Measurements from ENCODE around the gene GPR78.
"Not testable (repeated sequence)": the region's sequence is repeated elsewhere in the genome, so short reads cannot be mapped to it uniquely, and the experiment has no call there.

GPR78 gene

GRCh38 chr4:8568068-8568668 is 12.0 kb upstream of the GPR78 start:
- H3K4me3 Mint-ChIP-seq, result no peak overlapping the region
- H3K27ac Mint-ChIP-seq, result no peak overlapping the region
- H3K36me3 Mint-ChIP-seq (ENCODE audit: low read depth), result no peaks in the 10 kb centered on the region
- H3K9me3 Mint-ChIP-seq, result no peaks in the 10 kb centered on the region
- ATAC-seq (no peak), DNase-seq (no peak)
- peaks cover 4% of the 10 kb centered on the region for H3K27me3 Mint-ChIP-seq
- no peaks in the 10 kb centered on the region for H3K4me1 Mint-ChIP-seq

GRCh38 chr4:8570201-8570600 is 10.0 kb upstream of the GPR78 start:
- no peak for ATAC-seq
- H3K27ac Mint-ChIP-seq, result no peak overlapping the region
- DNase-seq, result no peak
- H3K36me3 Mint-ChIP-seq (ENCODE audit: low read depth), result no peaks in the 10 kb centered on the region
- no peak overlapping the region for H3K4me3 Mint-ChIP-seq
- H3K9me3 Mint-ChIP-seq, result no peaks in the 10 kb centered on the region
- no peaks in the 10 kb centered on the region for H3K4me1 Mint-ChIP-seq
- peaks cover 5% of the 10 kb centered on the region for H3K27me3 Mint-ChIP-seq

GRCh38 chr4:8571702-8572685 is 8.2 kb upstream of the GPR78 start:
- Mint-ChIP-seq H3K9me3 (no peaks in the 10 kb centered on the region), H3K27ac (no peak overlapping the region), H3K27me3 (peaks cover 7% of the 10 kb centered on the region), H3K36me3 (ENCODE audit: low read depth) (no peaks in the 10 kb centered on the region), H3K4me1 (no peaks in the 10 kb centered on the region), H3K4me3 (no peak overlapping the region)
- DNase-seq (no peak), ATAC-seq (no peak)

GRCh38 chr4:8573266-8573665 is 6.9 kb upstream of the GPR78 start:
- H3K36me3 Mint-ChIP-seq (ENCODE audit: low read depth), result no peaks in the 10 kb centered on the region
- no peak overlapping the region for H3K27ac Mint-ChIP-seq
- ATAC-seq, result no peak
- H3K4me1 Mint-ChIP-seq, result no peaks in the 10 kb centered on the region
- H3K27me3 Mint-ChIP-seq, result peaks cover 5% of the 10 kb centered on the region
- H3K4me3 Mint-ChIP-seq, result no peak overlapping the region
- DNase-seq, result no peak
- no peaks in the 10 kb centered on the region for H3K9me3 Mint-ChIP-seq

- Mint-ChIP-seq H3K27ac (no peak overlapping the region), H3K9me3 (no peaks in the 10 kb centered on the region), H3K4me1 (no peaks in the 10 kb centered on the region), H3K36me3 (ENCODE audit: low read depth) (no peaks in the 10 kb centered on the region), H3K27me3 (peaks cover 12% of the 10 kb centered on the region), H3K4me3 (no peak overlapping the region)
- ATAC-seq (no peak), DNase-seq (no peak)
These were observed 5.3 kb upstream of the GPR78 start for GRCh38 chr4:8574796-8575370.

GRCh38 chr4:8575457-8575856 is 4.7 kb upstream of the GPR78 start:
- Mint-ChIP-seq H3K27me3 (peaks cover 13% of the 10 kb centered on the region), H3K27ac (no peak overlapping the region), H3K9me3 (no peaks in the 10 kb centered on the region), H3K4me1 (no peaks in the 10 kb centered on the region), H3K4me3 (no peak overlapping the region), H3K36me3 (ENCODE audit: low read depth) (no peaks in the 10 kb centered on the region)
- DNase-seq (no peak), ATAC-seq (no peak)

GRCh38 chr4:8576591-8576990 is 3.6 kb upstream of the GPR78 start:
- not testable (repeated sequence) for H3K9me3 Mint-ChIP-seq; H3K4me1 Mint-ChIP-seq; H3K27ac Mint-ChIP-seq; DNase-seq; ATAC-seq; H3K36me3 Mint-ChIP-seq (ENCODE audit: low read depth); H3K4me3 Mint-ChIP-seq
- H3K27me3 Mint-ChIP-seq, result peaks cover 13% of the 10 kb centered on the region

GRCh38 chr4:8577046-8577445 is 3.1 kb upstream of the GPR78 start:
- Mint-ChIP-seq H3K36me3 (ENCODE audit: low read depth) (no peaks in the 10 kb centered on the region), H3K9me3 (no peaks in the 10 kb centered on the region), H3K4me1 (no peaks in the 10 kb centered on the region), H3K27me3 (peaks cover 13% of the 10 kb centered on the region), H3K27ac (no peak overlapping the region), H3K4me3 (no peak overlapping the region)
- ATAC-seq (no peak), DNase-seq (no peak)

- Mint-ChIP-seq H3K36me3 (ENCODE audit: low read depth) (no peaks in the 10 kb centered on the region), H3K9me3 (no peaks in the 10 kb centered on the region), H3K4me3 (no peak overlapping the region), H3K27ac (no peak overlapping the region), H3K4me1 (no peaks in the 10 kb centered on the region), H3K27me3 (peaks cover 13% of the 10 kb centered on the region)
- ATAC-seq, result no peak
- DNase-seq, result no peak
These were observed 2.2 kb upstream of the GPR78 start for GRCh38 chr4:8577972-8578371.

- Mint-ChIP-seq H3K36me3 (ENCODE audit: low read depth) (no peaks in the 10 kb centered on the region), H3K27ac (no peak overlapping the region), H3K4me1 (no peaks in the 10 kb centered on the region), H3K4me3 (no peak overlapping the region), H3K9me3 (no peaks in the 10 kb centered on the region), H3K27me3 (peaks cover 12% of the 10 kb centered on the region)
- no peak for DNase-seq
- ATAC-seq, result no peak
These were observed 1.5 kb upstream of the GPR78 start for GRCh38 chr4:8578717-8579116.

GRCh38 chr4:8579526-8580320 is 469 bp upstream of the GPR78 start:
- Mint-ChIP-seq H3K9me3 (no peaks in the 10 kb centered on the region), H3K36me3 (ENCODE audit: low read depth) (no peaks in the 10 kb centered on the region), H3K27ac (no peak overlapping the region), H3K4me1 (no peaks in the 10 kb centered on the region), H3K27me3 (peaks cover 12% of the 10 kb centered on the region), H3K4me3 (no peak overlapping the region)
- ATAC-seq (no peak), DNase-seq (no peak)

GRCh38 chr4:8581094-8581861 is 1.1 kb downstream of the GPR78 start:
- Mint-ChIP-seq H3K27ac (no peak overlapping the region), H3K9me3 (no peaks in the 10 kb centered on the region), H3K27me3 (peaks cover 12% of the 10 kb centered on the region), H3K4me1 (no peaks in the 10 kb centered on the region), H3K4me3 (no peak overlapping the region), H3K36me3 (ENCODE audit: low read depth) (no peaks in the 10 kb centered on the region)
- no peak for ATAC-seq
- DNase-seq, result no peak

- ATAC-seq, result no peak
- Mint-ChIP-seq H3K9me3 (no peaks in the 10 kb centered on the region), H3K36me3 (ENCODE audit: low read depth) (no peaks in the 10 kb centered on the region), H3K27ac (no peak overlapping the region), H3K4me3 (no peak overlapping the region), H3K4me1 (no peaks in the 10 kb centered on the region), H3K27me3 (peaks cover 9% of the 10 kb centered on the region)
- no peak for DNase-seq
These were observed 1.8 kb downstream of the GPR78 start for GRCh38 chr4:8582016-8582415.

- Mint-ChIP-seq H3K9me3 (no peaks in the 10 kb centered on the region), H3K4me1 (no peaks in the 10 kb centered on the region), H3K27ac (no peak overlapping the region), H3K27me3 (peaks cover 9% of the 10 kb centered on the region), H3K4me3 (no peak overlapping the region), H3K36me3 (ENCODE audit: low read depth) (no peaks in the 10 kb centered on the region)
- DNase-seq, result no peak
- no peak for ATAC-seq
These were observed 2.2 kb downstream of the GPR78 start for GRCh38 chr4:8582436-8582835.
